HG03460 (cell line): Measurements from ENCODE around the gene P3H1.

Source experiments
- ATAC-seq: cut with Tn5 transposase; IDR thresholded peaks from one replicate; pipeline ENCODE4 v1.9.1; 2021; ENCODE audit not compliant: unreplicated experiment

P3H1 gene

GRCh38 chr1:42745851-42746250 lies 21.0 kb downstream of the P3H1 start:
- ATAC-seq: no peak

GRCh38 chr1:42744148-42744413 lies 22.7 kb downstream of the P3H1 start:
- no peak for ATAC-seq

GRCh38 chr1:42743317-42744147 lies 23.3 kb downstream of the P3H1 start:
- no peak for ATAC-seq

GRCh38 chr1:42742617-42743316 lies 24.1 kb downstream of the P3H1 start:
- ATAC-seq: no peak

GRCh38 chr1:42742141-42742540 lies 24.7 kb downstream of the P3H1 start:
- ATAC-seq: no peak

GRCh38 chr1:42741706-42742105 lies 25.1 kb downstream of the P3H1 start:
- ATAC-seq: no peak

- ATAC-seq: no peak
These were observed 25.8 kb downstream of the P3H1 start for GRCh38 chr1:42740851-42741580.

GRCh38 chr1:42739753-42740700 lies 26.8 kb downstream of the P3H1 start, which contains the start of gene CLDN19:
Gene CLDN19 (minus strand): TSS chr1:42740236. CDS start chr1:42740063, 173 bp downstream.
- ATAC-seq: no peak

GRCh38 chr1:42738678-42739226 lies 28.1 kb downstream of the P3H1 start:
- ATAC-seq: no peak

- ATAC-seq: no peak
These were observed 28.7 kb downstream of the P3H1 start for GRCh38 chr1:42737986-42738677.

GRCh38 chr1:42737257-42737656 lies 29.6 kb downstream of the P3H1 start:
- ATAC-seq: no peak

- ATAC-seq: no peak
These were observed 30.1 kb downstream of the P3H1 start for GRCh38 chr1:42736571-42737200.

GRCh38 chr1:42736152-42736551 lies 30.7 kb downstream of the P3H1 start:
- no peak for ATAC-seq

- ATAC-seq: no peak
These were observed 31.2 kb downstream of the P3H1 start for GRCh38 chr1:42735477-42736105.

GRCh38 chr1:42735056-42735455 lies 31.8 kb downstream of the P3H1 start:
- no peak for ATAC-seq

GRCh38 chr1:42734201-42735035 lies 32.4 kb downstream of the P3H1 start:
- ATAC-seq: no peak

- no peak for ATAC-seq
These were observed 33.2 kb downstream of the P3H1 start for GRCh38 chr1:42733415-42734200.
